Neural progenitor cell (in vitro differentiated cells): Measurements from ENCODE around the gene TBRG4. TPM values are rescaled to one million over a fixed set of nuclear protein-coding genes. Genes with fewer than 3 reads are reported as not detected.

Experiments
- DNase-seq: peaks from one replicate; pipeline ENCODE4 v3.0.0-alpha.2; 2016; ENCODE audit warnings: low spot score
- H2AFZ ChIP-seq: fragments of 200-600 bp; sonication (generic); replicated peaks from 2 replicates; pipeline ENCODE4 v1.6.1; 2016; ENCODE audit warnings: antibody characterized with exemption
- H3F3A ChIP-seq: fragments of 200-600 bp; sonication (generic); 2 replicates; pipeline ENCODE4 v1.6.1; 2016; ENCODE audit warnings: antibody characterized with exemption, low read depth
- H3K27ac ChIP-seq: fragments of 200-600 bp; sonication (generic); 2 replicates; pipeline ENCODE4 v1.5.1; 2016; ENCODE audit warnings: mild to moderate bottlenecking
- H3K27me3 ChIP-seq: fragments of 200-600 bp; sonication (generic); 2 replicates; pipeline ENCODE4 v1.6.1; 2016; ENCODE audit warnings: mild to moderate bottlenecking, moderate library complexity
- H3K36me3 ChIP-seq: fragments of 200-600 bp; sonication (generic); 2 replicates; pipeline ENCODE4 v1.5.1; 2016
- H3K4me1 ChIP-seq: fragments of 200-600 bp; sonication (generic); 2 replicates; pipeline ENCODE4 v1.6.1; 2016; ENCODE audit warnings: mixed run types
- H3K4me2 ChIP-seq: fragments of 200-600 bp; sonication (generic); 2 replicates; pipeline ENCODE4 v1.6.1; 2016
- H3K4me3 ChIP-seq: fragments of 200-600 bp; sonication (generic); 2 replicates; pipeline ENCODE4 v1.5.1; 2016
- H3K79me2 ChIP-seq: fragments of 200-600 bp; sonication (generic); 2 replicates; pipeline ENCODE4 v1.6.1; 2016; ENCODE audit warnings: low read depth
- H3K9ac ChIP-seq: fragments of 200-600 bp; sonication (generic); 2 replicates; pipeline ENCODE4 v1.6.1; 2016
- H3K9me3 ChIP-seq: fragments of 200-600 bp; sonication (generic); 2 replicates; pipeline ENCODE4 v1.5.1; 2016; ENCODE audit warnings: low read depth
- H4K20me1 ChIP-seq: fragments of 200-600 bp; sonication (generic); 2 replicates; pipeline ENCODE4 v1.6.1; 2016; ENCODE audit warnings: low read depth
- H3K27ac Mint-ChIP-seq: 3 replicates; pipeline ENCODE4 v1.8.0; 2021; ENCODE audit warnings: mixed read lengths
- H3K27me3 Mint-ChIP-seq: 2 replicates; pipeline ENCODE4 v1.8.0; 2022; ENCODE audit warnings: low read depth, mild to moderate bottlenecking, inconsistent platforms, moderate library complexity, mixed read lengths; ENCODE audit not compliant: insufficient read depth
- H3K36me3 Mint-ChIP-seq: 3 replicates; pipeline ENCODE4 v1.8.0; 2021; ENCODE audit warnings: mixed read lengths
- H3K4me1 Mint-ChIP-seq: 3 replicates; pipeline ENCODE4 v1.8.0; 2021; ENCODE audit warnings: mixed read lengths
- H3K4me3 Mint-ChIP-seq: 3 replicates; pipeline ENCODE4 v1.8.0; 2021; ENCODE audit warnings: mild to moderate bottlenecking, moderate library complexity, mixed read lengths
- H3K9me3 Mint-ChIP-seq: 3 replicates; pipeline ENCODE4 v1.8.0; 2020; ENCODE audit warnings: mixed read lengths
- CTCF ChIP-seq: fragments of 200-600 bp; sonication (generic); IDR thresholded peaks from 2 replicates; pipeline ENCODE4 v1.5.1; 2017; ENCODE audit warnings: antibody characterized with exemption, mild to moderate bottlenecking
- EZH2 ChIP-seq: fragments of 200-600 bp; sonication (generic); IDR thresholded peaks from 2 replicates; pipeline ENCODE4 v1.6.1; 2017; ENCODE audit warnings: antibody characterized with exemption, mild to moderate bottlenecking, moderate library complexity
- EZH2phosphoT487 ChIP-seq: fragments of 200-600 bp; sonication (generic); IDR thresholded peaks from 2 replicates; pipeline ENCODE4 v1.6.1; 2017; ENCODE audit warnings: antibody characterized with exemption
- total RNA-seq: library from RNA; depleted of rRNA; stranded (reverse); fragments of >200 nt; gene quantifications from 2 replicates; pipeline ENCODE4 v1.2.3, GENCODE V29; 2015; ENCODE audit warnings: low replicate concordance

Gene TBRG4
- total RNA-seq, 1 donor from 2014 or later = 32.2 TPM

- Histone ChIP-seq H3K4me3 (no peak overlapping the region), H3F3A (no peaks in the 10 kb centered on the region), H3K36me3 (no peaks in the 10 kb centered on the region), H3K4me1 (no peaks in the 10 kb centered on the region), H3K79me2 (no peaks in the 10 kb centered on the region), H3K9me3 (no peaks in the 10 kb centered on the region), H4K20me1 (no peaks in the 10 kb centered on the region), H2AFZ (no peak overlapping the region), H3K27ac (no peak overlapping the region), H3K27me3 (no peaks in the 10 kb centered on the region), H3K4me2 (no peak overlapping the region), H3K9ac (no peak overlapping the region)
- Mint-ChIP-seq H3K27me3 (peaks cover 6% of the 10 kb centered on the region), H3K4me1 (no peaks in the 10 kb centered on the region), H3K9me3 (no peaks in the 10 kb centered on the region), H3K27ac (no peak overlapping the region), H3K4me3 (no peak overlapping the region), H3K36me3 (peaks cover 7% of the 10 kb centered on the region)
- TF ChIP-seq EZH2phosphoT487 = no peak
- no peak for TF ChIP-seq CTCF
- no peak for TF ChIP-seq EZH2
- no peak for DNase-seq
These were observed 36.8 kb downstream of the TBRG4 start for GRCh38 chr7:45074528-45075354.

DNA sequence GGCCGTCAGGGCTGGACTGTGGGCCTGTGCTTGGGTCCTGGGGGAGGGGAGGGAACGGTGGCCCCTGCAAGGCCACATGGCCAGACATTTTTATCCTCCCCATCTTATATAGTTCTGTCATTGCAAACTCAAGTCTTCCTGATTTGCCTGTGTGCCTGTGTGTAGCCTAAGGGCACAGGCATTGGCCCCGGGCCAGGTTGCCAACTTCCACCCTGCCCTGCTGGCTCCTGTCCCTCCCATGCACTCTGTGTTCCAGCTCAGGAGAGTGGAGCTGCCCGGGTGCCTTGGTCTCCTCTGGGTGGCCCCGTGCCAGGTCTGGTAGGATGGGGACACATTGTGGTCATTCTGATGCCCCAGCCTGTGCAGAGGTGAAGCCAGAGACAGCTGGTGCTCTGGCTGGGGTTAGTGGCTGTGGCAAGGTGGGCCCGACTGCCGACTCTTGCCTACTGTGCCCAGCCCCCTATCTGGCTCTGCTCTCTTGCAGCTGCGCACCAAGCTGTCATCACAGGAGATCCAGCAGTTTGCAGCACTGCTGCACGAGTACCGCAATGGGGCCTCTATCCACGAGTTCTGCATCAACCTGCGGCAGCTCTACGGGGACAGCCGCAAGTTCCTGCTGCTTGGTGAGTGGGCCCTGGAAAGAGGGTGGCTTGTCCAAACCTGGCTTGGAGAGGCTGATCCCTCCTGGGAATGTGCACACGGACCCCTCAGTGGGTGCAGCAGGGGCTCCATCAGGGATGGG is 37.5 kb downstream of the TBRG4 start:
- H3K27ac ChIP-seq = no peak overlapping the region
- no peaks in the 10 kb centered on the region for H3K9me3 ChIP-seq
- no peaks in the 10 kb centered on the region for H3K79me2 ChIP-seq
- Mint-ChIP-seq H3K4me3 (no peak overlapping the region), H3K36me3 (peaks cover 4% of the 10 kb centered on the region), H3K27me3 (peaks cover 6% of the 10 kb centered on the region), H3K27ac (no peak overlapping the region), H3K9me3 (no peaks in the 10 kb centered on the region), H3K4me1 (no peaks in the 10 kb centered on the region)
- H3K4me1 ChIP-seq = no peaks in the 10 kb centered on the region
- H2AFZ ChIP-seq = no peak overlapping the region
- H3K4me3 ChIP-seq = no peak overlapping the region
- no peaks in the 10 kb centered on the region for H3K27me3 ChIP-seq
- TF ChIP-seq EZH2phosphoT487 (no peak), CTCF (no peak), EZH2 (no peak)
- H3F3A ChIP-seq = no peaks in the 10 kb centered on the region
- no peak overlapping the region for H3K9ac ChIP-seq
- no peaks in the 10 kb centered on the region for H4K20me1 ChIP-seq
- H3K36me3 ChIP-seq = no peaks in the 10 kb centered on the region
- H3K4me2 ChIP-seq = no peak overlapping the region
- no peak for DNase-seq

GRCh38 chr7:45073031-45073785 is 38.3 kb downstream of the TBRG4 start:
- H3K36me3 Mint-ChIP-seq = peaks cover 4% of the 10 kb centered on the region
- Histone ChIP-seq H3K4me2 (no peak overlapping the region), H3K36me3 (no peaks in the 10 kb centered on the region), H4K20me1 (no peaks in the 10 kb centered on the region), H3F3A (no peaks in the 10 kb centered on the region), H3K9me3 (no peaks in the 10 kb centered on the region), H3K27me3 (no peaks in the 10 kb centered on the region), H3K79me2 (no peaks in the 10 kb centered on the region), H2AFZ (no peak overlapping the region), H3K9ac (no peak overlapping the region), H3K27ac (no peak overlapping the region), H3K4me3 (no peak overlapping the region), H3K4me1 (no peaks in the 10 kb centered on the region)
- TF ChIP-seq CTCF = no peak
- TF ChIP-seq EZH2phosphoT487 = no peak
- TF ChIP-seq EZH2 = no peak
- no peaks in the 10 kb centered on the region for H3K4me1 Mint-ChIP-seq
- no peak for DNase-seq
- no peak overlapping the region for H3K27ac Mint-ChIP-seq
- H3K27me3 Mint-ChIP-seq = peaks cover 3% of the 10 kb centered on the region
- H3K9me3 Mint-ChIP-seq = no peaks in the 10 kb centered on the region
- no peak overlapping the region for H3K4me3 Mint-ChIP-seq
